Putamen (tissue), 1 donor: ENCODE data around the gene MICA.
A peak's percentile ranks its signal among the peaks of the same experiment; 100 is the strongest.

Experiments
- DNase-seq: peaks from one replicate; pipeline ENCODE4 v3.0.0-alpha.2; 2016; ENCODE audit warnings: low spot score

Gene MICA

DNA sequence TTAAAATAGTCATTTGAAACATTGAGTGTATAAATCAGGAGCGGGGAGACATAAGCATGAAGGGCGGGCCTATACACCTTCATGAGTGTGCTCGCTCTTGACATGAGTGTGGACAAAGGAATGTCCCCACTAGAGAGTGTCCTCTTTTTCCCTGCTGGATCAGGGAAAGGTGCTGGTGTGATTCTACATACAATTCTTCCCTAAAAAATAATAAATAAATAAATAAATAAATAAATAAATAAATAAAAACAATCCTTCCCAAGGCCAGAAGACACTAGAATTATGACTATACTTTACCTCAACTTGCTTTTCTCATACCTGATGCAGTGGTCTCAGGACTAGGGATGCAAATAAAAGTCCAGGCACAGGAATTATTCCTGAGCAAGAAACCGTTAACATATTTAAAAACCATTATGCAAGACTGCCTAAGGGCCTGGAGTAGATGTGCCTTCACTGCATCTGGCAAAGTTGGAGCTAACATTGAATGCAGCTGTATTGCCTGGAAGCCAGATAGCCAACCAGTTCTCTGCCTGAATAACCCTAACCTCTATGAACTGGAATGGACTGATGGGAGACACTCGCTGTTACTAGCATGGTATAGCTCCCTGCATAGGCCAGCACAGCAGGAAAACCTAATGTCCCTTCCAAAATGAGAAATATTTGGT is 57.1 kb downstream of the MICA start:
- DNase-seq = no peak

DNA sequence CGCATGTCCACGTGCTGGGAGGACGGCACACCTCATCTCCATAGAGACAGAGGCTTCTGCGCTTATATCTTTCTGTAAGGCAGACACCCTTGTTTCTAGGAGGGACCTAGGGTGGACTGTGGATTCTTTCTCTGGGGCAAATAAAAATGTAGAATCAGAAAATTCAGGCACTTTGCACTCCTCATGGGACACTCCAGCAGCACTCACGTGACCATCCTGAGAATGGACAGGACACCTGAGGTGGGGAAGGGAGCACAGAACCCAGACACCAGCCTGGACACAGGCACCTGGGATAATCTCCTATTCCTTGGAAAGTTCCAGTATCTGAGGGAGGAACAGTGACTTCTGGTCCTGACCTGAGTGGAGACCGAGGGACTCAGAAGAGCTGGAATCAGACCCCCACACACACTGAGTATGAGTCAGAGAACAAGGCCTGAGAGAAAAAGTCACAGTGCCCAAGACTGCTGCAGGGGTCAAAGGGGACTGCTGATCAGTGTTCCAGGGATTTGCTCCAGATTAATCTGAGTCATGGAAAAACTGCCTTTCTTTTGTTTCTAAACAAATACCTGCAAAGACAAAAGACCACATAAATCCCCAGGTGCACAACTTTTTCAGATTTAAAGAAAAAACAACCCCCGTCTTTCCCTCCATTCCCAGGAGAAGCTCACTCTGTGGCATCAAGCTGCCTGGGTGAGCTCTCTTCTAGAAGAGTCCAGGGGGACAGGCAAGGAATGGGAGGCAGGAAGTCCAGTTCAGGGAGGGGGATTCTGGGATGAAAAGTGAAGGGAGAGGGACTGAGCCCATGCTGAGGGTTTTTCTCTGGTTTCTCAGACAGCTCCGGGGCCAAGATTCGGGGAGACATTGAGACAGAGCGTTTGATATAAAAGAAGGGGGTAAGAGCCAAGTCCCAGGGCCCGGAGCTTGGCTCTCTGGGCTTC is 58.9 kb downstream of the MICA start:
- DNase-seq = no peak

GRCh38 chr6:31462964-31463870 is 59.8 kb downstream of the MICA start:
- peak; percentile 69 for DNase-seq

- no peak for DNase-seq
These were observed 61.1 kb downstream of the MICA start for GRCh38 chr6:31464252-31465184.
